Mammary epithelial cell (primary cell): ENCODE data around the gene WFIKKN2.

ENCODE experiments used
- EZH2 ChIP-seq: IDR thresholded peaks from 2 replicates; pipeline ENCODE4 v1.6.1; 2012; ENCODE audit warnings: low read length, inconsistent platforms, borderline replicate concordance
- TF ChIP-seq, protein P1 (sequence below), 2 donors: IDR thresholded peaks in 1 of 2; conservative IDR thresholded peaks in 1 of 2; 2 replicates each; pipeline ENCODE4 v1.5.1; 2011 to 2012; ENCODE audit warnings: inconsistent platforms in 2 of 2, low read length in 2 of 2, mild to moderate bottlenecking in 2 of 2, control low read depth in 1 of 2, low read depth in 1 of 2; ENCODE audit not compliant: insufficient read depth in 1 of 2; ENCODE audit errors: extremely low read depth in 1 of 2

DNA sequence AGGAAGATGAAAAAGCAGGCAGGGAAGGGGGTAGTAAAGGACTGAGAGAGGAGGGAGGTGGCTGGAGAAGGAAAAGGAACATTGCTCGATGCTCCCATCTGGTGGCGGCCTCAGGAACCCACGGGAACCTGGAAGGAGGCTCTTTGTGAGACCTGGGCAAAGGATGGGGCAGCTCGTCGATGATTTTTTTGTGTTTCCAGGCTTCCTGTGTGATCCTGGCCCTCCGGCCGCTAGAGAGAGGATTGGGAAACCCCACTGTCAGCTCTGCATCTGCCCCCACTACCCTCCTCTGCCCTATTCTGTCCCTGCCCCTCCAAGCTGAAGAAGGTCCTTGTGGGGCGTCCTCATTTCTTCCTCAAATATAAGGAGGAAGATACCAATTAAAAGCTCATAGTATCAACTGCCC is 6.6 kb downstream of the WFIKKN2 start:
- TF ChIP-seq, protein P1, sequence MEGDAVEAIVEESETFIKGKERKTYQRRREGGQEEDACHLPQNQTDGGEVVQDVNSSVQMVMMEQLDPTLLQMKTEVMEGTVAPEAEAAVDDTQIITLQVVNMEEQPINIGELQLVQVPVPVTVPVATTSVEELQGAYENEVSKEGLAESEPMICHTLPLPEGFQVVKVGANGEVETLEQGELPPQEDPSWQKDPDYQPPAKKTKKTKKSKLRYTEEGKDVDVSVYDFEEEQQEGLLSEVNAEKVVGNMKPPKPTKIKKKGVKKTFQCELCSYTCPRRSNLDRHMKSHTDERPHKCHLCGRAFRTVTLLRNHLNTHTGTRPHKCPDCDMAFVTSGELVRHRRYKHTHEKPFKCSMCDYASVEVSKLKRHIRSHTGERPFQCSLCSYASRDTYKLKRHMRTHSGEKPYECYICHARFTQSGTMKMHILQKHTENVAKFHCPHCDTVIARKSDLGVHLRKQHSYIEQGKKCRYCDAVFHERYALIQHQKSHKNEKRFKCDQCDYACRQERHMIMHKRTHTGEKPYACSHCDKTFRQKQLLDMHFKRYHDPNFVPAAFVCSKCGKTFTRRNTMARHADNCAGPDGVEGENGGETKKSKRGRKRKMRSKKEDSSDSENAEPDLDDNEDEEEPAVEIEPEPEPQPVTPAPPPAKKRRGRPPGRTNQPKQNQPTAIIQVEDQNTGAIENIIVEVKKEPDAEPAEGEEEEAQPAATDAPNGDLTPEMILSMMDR (conservative IDR thresholded peaks at IDR 0.05 in 1 of 2, IDR thresholded peaks at IDR 0.05 in 1 of 2; ENCODE audit: extremely low read depth in 1 of 2, insufficient read depth in 1 of 2, low read depth in 1 of 2, low read length in 2 of 2): peak; percentile 86 to 92
- TF ChIP-seq EZH2: no peak
